Right lobe of liver (tissue), 6 donors: ENCODE measurements around the gene PJA2. TPM values are rescaled to one million over a fixed set of nuclear protein-coding genes. Genes with fewer than 3 reads are reported as not detected.

Experiments
- ATAC-seq, 4 donors: fragments of 200-7000 bp; cut with Tn5 transposase; one replicate each; pipeline ENCODE4 v1.9.1; 2020; ENCODE audit warnings: mild to moderate bottlenecking in 4 of 4, moderate library complexity in 4 of 4
- DNase-seq, 3 donors: peaks; one replicate each; pipeline ENCODE4 v3.0.0-alpha.2; 2020
- H3K27ac ChIP-seq, 3 donors: fragments of 200-600 bp; one replicate each; pipeline ENCODE4 v1.8.0; 2022
- H3K27me3 ChIP-seq, 2 donors: fragments of 200-600 bp; one replicate each; pipeline ENCODE4 v1.8.0; 2022
- H3K36me3 ChIP-seq, 4 donors: fragments of 200-600 bp; sonication (generic) in 1 of 4; one replicate each; pipeline versions ENCODE4 v1.5.1 to v1.8.0; 2017 to 2022; ENCODE audit warnings: control low read depth in 1 of 4
- H3K4me1 ChIP-seq, 4 donors: fragments of 200-600 bp; sonication (generic) in 1 of 4; one replicate each; pipeline versions ENCODE4 v1.5.1 to v1.8.0; 2017 to 2022; ENCODE audit warnings: control low read depth in 1 of 4
- H3K4me3 ChIP-seq, 3 donors: fragments of 200-600 bp; one replicate each; pipeline ENCODE4 v1.8.0; 2022
- H3K9me3 ChIP-seq, 4 donors: fragments of 200-600 bp; sonication (generic) in 1 of 4; one replicate each; pipeline versions ENCODE4 v1.5.1 to v1.8.0; 2017 to 2022; ENCODE audit warnings: control low read depth in 1 of 4
- CTCF ChIP-seq, 4 donors: fragments of 200-600 bp in 3 of 4; fragments of 450-650 bp in 1 of 4; IDR thresholded peaks; one replicate each; pipeline versions ENCODE4 v1.5.1 to v1.8.0; 2016 to 2022; ENCODE audit warnings: antibody characterized with exemption in 4 of 4, mild to moderate bottlenecking in 2 of 4
- POLR2A ChIP-seq: fragments of 450-650 bp; IDR thresholded peaks from one replicate; pipeline ENCODE4 v1.6.1; 2017; ENCODE audit warnings: antibody characterized with exemption, mild to moderate bottlenecking
- WGBS: methylation state at CpG from one replicate; pipeline ENCODE4 v1.1.6; 2018; ENCODE audit warnings: low coverage, low lambda C conversion rate; ENCODE audit not compliant: insufficient coverage; ENCODE audit errors: missing lambda C conversion rate; 5-methylcytosine and 5-hydroxymethylcytosine counted together
- intact Hi-C, 2 donors: fragments of 100-400 bp; cut with DNase I; formaldehyde crosslinking; loops; one replicate each; pipeline versions ENCODE4 v1.11.2 to v1.14.1; 2022
- total RNA-seq, 6 experiments: library from RNA; depleted of rRNA in 2 of 6; stranded (reverse); fragments of >200 nt in 2 of 6; fragmentation: NEBNext Ultra II Directional in 3 of 6; extraction: Animal tissue kit (Norgen Biotek cat#: 25700) in 3 of 6; gene quantifications; one replicate each; pipeline versions ENCODE4 v1.1.0 to v1.2.4, GENCODE V29; 2016 to 2023
- donor health status: DM: no; HTN: yes; CAD: no.
- donor health status: DM: no; HTN: no; CAD: no.
- donor health status: DM: no; HTN: no; CAD: no.
- donor health status: DM: no; HTN: yes; CAD: no.
- donor health status: DM: no; HTN: yes; CAD: no.

PJA2 gene
- total RNA-seq, 6 experiments from 2014 or later = 34.2 to 47.3 (median 40.8) TPM

DNA sequence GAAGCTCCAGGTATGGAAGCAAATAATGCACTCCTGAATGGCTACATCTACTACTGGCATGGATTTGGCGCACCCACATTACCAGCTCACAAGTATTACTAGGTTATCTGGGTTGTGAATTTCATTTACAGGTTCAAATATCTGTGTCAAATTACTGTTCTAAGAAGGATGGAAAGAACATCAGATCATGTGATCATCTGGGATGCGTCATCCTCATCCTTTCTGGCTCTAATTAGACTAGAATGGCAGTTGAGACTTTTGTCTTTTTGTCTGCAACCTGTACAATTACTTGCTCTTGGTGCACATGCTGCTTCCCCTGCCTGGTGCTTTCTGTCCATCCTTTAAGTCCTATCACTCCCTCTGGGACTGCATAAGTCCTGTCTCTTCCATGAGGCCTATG is 64.1 kb downstream of the PJA2 start:
- Histone ChIP-seq H3K27ac (no peak overlapping the region), H3K4me1 (no peaks in the 10 kb centered on the region), H3K36me3 (peaks cover 6 to 18% (median 11%) of the 10 kb centered on the region in 4 donors), H3K9me3 (no peaks in the 10 kb centered on the region), H3K4me3 (no peak overlapping the region), H3K27me3 (no peaks in the 10 kb centered on the region)
- intact Hi-C loops = no loop called here
- ATAC-seq = no peak
- TF ChIP-seq CTCF (IDR thresholded peaks at IDR 0.05) (no peak), POLR2A (no peak)
- WGBS = 92% methylated on average over 2 of the region's 2 CpGs
- no peak for DNase-seq

DNA sequence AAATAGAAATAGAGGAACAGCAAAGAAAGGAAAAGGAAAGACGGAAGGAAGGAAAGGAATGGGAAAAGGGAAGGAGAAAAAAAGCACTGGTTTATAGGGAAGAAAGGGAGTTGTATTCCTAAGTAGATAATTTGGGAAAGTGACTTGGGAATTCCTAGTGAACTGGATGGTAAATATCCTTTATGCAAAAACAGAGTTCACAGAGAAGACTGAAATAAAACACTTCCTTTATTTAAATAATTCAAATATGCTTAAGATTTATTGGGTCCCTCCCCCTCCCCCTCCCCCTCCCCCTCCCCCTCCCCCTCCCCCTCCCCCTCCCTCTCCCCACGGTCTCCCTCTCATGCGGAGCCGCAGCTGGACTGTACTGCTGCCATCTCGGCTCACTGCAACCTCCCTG is 69.4 kb downstream of the PJA2 start:
- H3K4me3 ChIP-seq = no peak overlapping the region
- H3K4me1 ChIP-seq = no peaks in the 10 kb centered on the region
- H3K27ac ChIP-seq = no peak overlapping the region
- no peaks in the 10 kb centered on the region for H3K9me3 ChIP-seq
- H3K27me3 ChIP-seq = no peaks in the 10 kb centered on the region
- intact Hi-C loops = no loop called here
- no peak for TF ChIP-seq POLR2A
- no peak for TF ChIP-seq CTCF (IDR thresholded peaks at IDR 0.05)
- DNase-seq = no peak
- 85% methylated on average over 2 of the region's 5 CpGs for WGBS
- H3K36me3 ChIP-seq = peaks cover 0 to 15% (median 12%) of the 10 kb centered on the region in 4 donors
- ATAC-seq = no peak

DNA sequence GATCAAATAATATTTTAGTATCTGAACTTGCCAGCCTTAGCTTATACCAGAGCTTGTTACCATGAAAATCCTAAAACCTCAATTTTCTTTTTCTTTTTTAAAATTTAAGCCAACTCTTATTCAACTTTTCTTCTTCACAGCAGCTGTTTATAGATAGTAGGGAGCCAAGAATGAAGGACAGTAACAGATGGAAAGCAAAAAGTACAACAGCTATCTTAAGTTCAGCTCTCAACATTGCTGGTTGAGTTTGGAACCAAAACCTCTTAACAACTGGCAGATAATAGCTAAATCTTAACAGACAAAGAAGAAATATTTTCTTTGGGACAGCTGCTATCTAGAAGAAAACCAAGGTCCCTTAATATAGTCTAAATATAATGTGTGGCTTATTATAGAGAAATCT is 74.7 kb downstream of the PJA2 start:
- Histone ChIP-seq H3K9me3 (no peaks in the 10 kb centered on the region), H3K27me3 (no peaks in the 10 kb centered on the region), H3K4me3 (no peak overlapping the region), H3K4me1 (peaks cover 0 to 12% (median 0%) of the 10 kb centered on the region in 4 donors), H3K27ac (no peak overlapping the region), H3K36me3 (peaks cover 0 to 8% (median under 1%) of the 10 kb centered on the region in 4 donors)
- TF ChIP-seq CTCF (IDR thresholded peaks at IDR 0.05) (no peak), POLR2A (no peak)
- DNase-seq (no peak), ATAC-seq (no peak)
- intact Hi-C loops = no loop called here

- ATAC-seq = peak in 1 of 4 donors; percentile 41
- no peak for DNase-seq
- H3K4me1 ChIP-seq = peaks cover 0 to 20% (median 0%) of the 10 kb centered on the region in 4 donors
- no peak overlapping the region for H3K27ac ChIP-seq
- TF ChIP-seq CTCF (IDR thresholded peaks at IDR 0.05) (no peak), POLR2A (no peak)
- H3K4me3 ChIP-seq = no peak overlapping the region
- no peaks in the 10 kb centered on the region for H3K27me3 ChIP-seq
- 100% methylated on average over 1 of the region's 1 CpG for WGBS
- no peaks in the 10 kb centered on the region for H3K9me3 ChIP-seq
- intact Hi-C loops = no loop called here
- peaks cover 0 to 8% (median under 1%) of the 10 kb centered on the region in 4 donors for H3K36me3 ChIP-seq
Measured at GRCh38 chr5:109334056-109334455, 75.7 kb downstream of the PJA2 start.
